GM12878 (cell line): Measurements from ENCODE around the gene MPEG1. TPM values are rescaled to one million over a fixed set of nuclear protein-coding genes. Genes with fewer than 3 reads are reported as not detected.
A peak's percentile ranks its signal among the peaks of the same experiment; 100 is the strongest.

ENCODE experiments used
- ATAC-seq: fragments of 200-7000 bp; cut with Tn5 transposase; 3 replicates; pipeline ENCODE4 v1.9.1; 2020; ENCODE audit warnings: mild to moderate bottlenecking, moderate library complexity
- BruUV-seq: library from RNA; stranded (reverse); fragments of 400-500 nt; replicated peaks from 2 replicates; lab custom pipeline; 2021; lab: Mats Ljungman, UMichigan
- CTCF ChIA-PET: fragments of 300-600 bp; sonication (Branson Sonifier 250); formaldehyde crosslinking; extraction: SDS; loops from one replicate; lab custom pipeline; 2021; ENCODE audit warnings: inconsistent platforms; lab: Yijun Ruan, JAX
- POLR2A ChIA-PET: fragments of 350-600 bp; formaldehyde crosslinking; extraction: SDS; loops from one replicate; lab custom pipeline; 2021; ENCODE audit warnings: inconsistent platforms; lab: Charles Lee
- RAD21 ChIA-PET: fragments of 300-600 bp; sonication (Branson Sonifier 250); formaldehyde crosslinking; loops from one replicate; lab custom pipeline; 2023; ENCODE audit warnings: antibody characterized with exemption; ENCODE audit not compliant: unreplicated experiment; lab: Charles Lee
- SMC1A ChIA-PET: fragments of 300-600 bp; sonication (Branson Sonifier 250); formaldehyde crosslinking; loops from one replicate; lab custom pipeline; 2023; ENCODE audit not compliant: unreplicated experiment, uncharacterized antibody; lab: Charles Lee
- DNase-seq: peaks from one replicate; pipeline ENCODE4 v3.0.0-alpha.2; 2011; ENCODE audit warnings: low read depth, low spot score
- FAIRE-seq: peaks from 3 replicates; lab custom pipeline; 2011; peaks lifted over from hg19 to GRCh38; lab: Jason Lieb, UNC
- H2AFZ ChIP-seq: 2 replicates; pipeline ENCODE4 v1.6.0; 2011; ENCODE audit warnings: low read depth, low read length, control low read depth; ENCODE audit not compliant: control insufficient read depth
- H3K27ac ChIP-seq: 2 replicates; pipeline ENCODE4 v1.5.1; 2011; ENCODE audit warnings: control low read depth; ENCODE audit not compliant: control insufficient read depth, insufficient read depth
- H3K27me3 ChIP-seq, 2 experiments: replicated peaks in 1 of 2; 2 replicates each; pipeline versions ENCODE4 v1.6.0 to v1.6.1; 2011; ENCODE audit warnings: low read length in 1 of 2; ENCODE audit not compliant: control insufficient read depth in 2 of 2, insufficient read depth in 2 of 2
- H3K36me3 ChIP-seq, 2 experiments: 2 replicates each; pipeline ENCODE4 v1.5.1; 2011; ENCODE audit warnings: low read length in 1 of 2; ENCODE audit not compliant: control insufficient read depth in 2 of 2, insufficient read depth in 2 of 2
- H3K4me1 ChIP-seq: 2 replicates; pipeline ENCODE4 v1.6.1; 2011; ENCODE audit warnings: mild to moderate bottlenecking, low read length, moderate library complexity, mixed read lengths; ENCODE audit not compliant: control insufficient read depth, insufficient read depth
- H3K4me2 ChIP-seq: 2 replicates; pipeline ENCODE4 v1.6.0; 2011; ENCODE audit warnings: control low read depth; ENCODE audit not compliant: control insufficient read depth, insufficient read depth
- H3K4me3 ChIP-seq: fragments of 200-600 bp; sonication (generic); 2 replicates; pipeline ENCODE4 v1.5.1; 2016
- H3K79me2 ChIP-seq: 2 replicates; pipeline ENCODE4 v1.6.0; 2011; ENCODE audit warnings: low read length; ENCODE audit not compliant: control insufficient read depth, insufficient read depth
- H3K9ac ChIP-seq: 2 replicates; pipeline ENCODE4 v1.8.0; 2011; ENCODE audit warnings: low read length, control low read depth, mixed read lengths; ENCODE audit not compliant: control insufficient read depth, insufficient read depth
- H3K9me3 ChIP-seq: replicated peaks from 3 replicates; pipeline ENCODE4 v1.5.1; 2011; ENCODE audit warnings: mild to moderate bottlenecking, low read length; ENCODE audit not compliant: control insufficient read depth, insufficient read depth
- H4K20me1 ChIP-seq: 2 replicates; pipeline ENCODE4 v1.6.0; 2011; ENCODE audit not compliant: control insufficient read depth, insufficient read depth
- E4F1 ChIP-seq: fragments of 450-650 bp; IDR thresholded peaks from 2 replicates; pipeline ENCODE4 v1.6.1; 2018; ENCODE audit warnings: borderline replicate concordance, mild to moderate bottlenecking; ENCODE audit not compliant: partially characterized antibody
- KDM1A ChIP-seq: fragments of 200-600 bp; sonication (generic); IDR thresholded peaks from 2 replicates; pipeline ENCODE4 v1.6.1; 2016; ENCODE audit warnings: borderline replicate concordance
- KLF5 ChIP-seq: fragments of 450-650 bp; IDR thresholded peaks from 2 replicates; pipeline ENCODE4 v1.6.1; 2014; ENCODE audit warnings: mild to moderate bottlenecking; ENCODE audit not compliant: partially characterized antibody
- MEF2A ChIP-seq: IDR thresholded peaks from 2 replicates; pipeline ENCODE4 v1.6.1; 2011; ENCODE audit warnings: low read depth, mild to moderate bottlenecking, low read length, moderate library complexity; ENCODE audit not compliant: insufficient read depth
- MYB ChIP-seq: fragments of 150-350 bp; IDR thresholded peaks from 2 replicates; pipeline ENCODE4 v1.6.1; 2014; ENCODE audit warnings: mild to moderate bottlenecking, low read depth, low read length, borderline replicate concordance
- NBN ChIP-seq: fragments of 450-650 bp; IDR thresholded peaks from 2 replicates; pipeline ENCODE4 v1.6.1; 2016
- REST ChIP-seq: IDR thresholded peaks from 2 replicates; pipeline ENCODE4 v1.6.1; 2012; ENCODE audit warnings: mild to moderate bottlenecking, low read depth, low read length
- SREBF1 ChIP-seq: IDR thresholded peaks from 2 replicates; pipeline ENCODE4 v1.6.1; 2012; ENCODE audit warnings: mild to moderate bottlenecking, low read length
- WGBS: methylation state at CpG from one replicate; pipeline ENCODE4 v1.1.6; 2016; ENCODE audit warnings: low lambda C conversion rate; ENCODE audit not compliant: insufficient replicate concordance, insufficient coverage; ENCODE audit errors: missing lambda C conversion rate; 5-methylcytosine and 5-hydroxymethylcytosine counted together
- in situ Hi-C: fragments of 300-500 bp; cut with MboI; formaldehyde crosslinking; loops from 9 replicates; pipeline ENCODE4 v1.14.3; 2018; ENCODE audit warnings: mixed read lengths
- intact Hi-C: fragments of 100-400 bp; cut with micrococcal nuclease; formaldehyde crosslinking; loops from one replicate; pipeline ENCODE4 v1.14.2; 2022; ENCODE audit not compliant: unreplicated experiment
- polyA plus RNA-seq, 11 experiments: library from polyadenylated mRNA; depleted of rRNA in 4 of 11; unstranded in 6 of 11; stranded (reverse) in 5 of 11; fragments of >200 nt; fragmentation: Nextera tagmentation in 4 of 11; fragmentation: Illumina TruSeq in 1 of 11; extraction: Ambion mirVana in 4 of 11; extraction: Trizol in 1 of 11; gene quantifications; 1 replicate in 1 of 11; 2 replicates in 10 of 11; pipeline versions ENCODE4 v1.2.1 to v1.2.3, GENCODE V29; 2011 to 2016; ENCODE audit warnings: inconsistent platforms in 2 of 11, missing spikeins in 2 of 11, low read depth in 1 of 11
- total RNA-seq, 4 experiments: library from RNA; depleted of rRNA in 3 of 4; stranded (reverse); fragments of >200 nt in 3 of 4; fragmentation: Illumina TruSeq in 1 of 4; extraction: Trizol in 1 of 4; gene quantifications; 2 replicates each; pipeline versions ENCODE4 v1.2.1 to v1.2.3, GENCODE V29; 2013 to 2021

The MPEG1 gene
- total and polyA plus RNA-seq, 10 of the 15 experiments (the other 5 are each of a cell fraction or from before 2014, with no cell fraction given), result 1.3 to 15.6 (median 11.7) TPM; not detected in 1

GRCh38 chr11:59226396-59226795, 13.7 kb upstream of the MPEG1 start (continued):
- TF ChIP-seq REST, result no peak
- TF ChIP-seq KLF5, result no peak
- TF ChIP-seq SREBF1, result no peak

GRCh38 chr11:59225017-59225416, 12.3 kb upstream of the MPEG1 start:
- FAIRE-seq (no peak), DNase-seq (no peak), ATAC-seq (peak; percentile 17)
- ChIA-PET POLR2A (interaction anchor here (2.3 kb wide), 1 partner anchor 50 kb away, joined by 8 read pairs; no protein-coding TSS in a partner anchor), CTCF (interaction anchor here (1.5 to 7.9 kb wide), 5 partner anchors 11 to 54 kb away, joined by 4 to 43 read pairs (median 13); no protein-coding TSS in a partner anchor), RAD21 (interaction anchor here (0.8 to 1.9 kb wide), 4 partner anchors 25 to 58 kb away, joined by 3 to 5 read pairs (median 4); partner anchors contain the start of gene DTX4), SMC1A (interaction anchor here (0.9 to 4.0 kb wide), 6 partner anchors 16 to 62 kb away, joined by 3 to 18 read pairs (median 4); no protein-coding TSS in a partner anchor)
- Histone ChIP-seq H3K9me3 (no peaks in the 10 kb centered on the region), H3K4me2 (peak overlapping the region; percentile 65), H3K9ac (no peak overlapping the region; the same call in 1 of the 2 replicates), H3K79me2 (no peaks in the 10 kb centered on the region), H4K20me1 (no peaks in the 10 kb centered on the region), H3K36me3 (no peaks in the 10 kb centered on the region), H3K4me3 (no peak overlapping the region), H3K4me1 (peaks cover 41% of the 10 kb centered on the region), H3K27me3 (no peaks in the 10 kb centered on the region), H3K27ac (peak overlapping the region; percentile 50), H2AFZ (peak overlapping the region; percentile 71)
- TF ChIP-seq MYB (no peak), MEF2A (no peak), E4F1 (no peak), KDM1A (no peak), NBN (0 out of 2 replicates have a peak, but pooled peaks have one; percentile 4)
- no TSS peak for BruUV-seq
- intact Hi-C loops, result no loop called here
- in situ Hi-C loops, result no loop called here
- 0% methylated on average over 1 of the region's 1 CpG for WGBS
